ENCODE data around the gene CEACAM19.

DNA sequence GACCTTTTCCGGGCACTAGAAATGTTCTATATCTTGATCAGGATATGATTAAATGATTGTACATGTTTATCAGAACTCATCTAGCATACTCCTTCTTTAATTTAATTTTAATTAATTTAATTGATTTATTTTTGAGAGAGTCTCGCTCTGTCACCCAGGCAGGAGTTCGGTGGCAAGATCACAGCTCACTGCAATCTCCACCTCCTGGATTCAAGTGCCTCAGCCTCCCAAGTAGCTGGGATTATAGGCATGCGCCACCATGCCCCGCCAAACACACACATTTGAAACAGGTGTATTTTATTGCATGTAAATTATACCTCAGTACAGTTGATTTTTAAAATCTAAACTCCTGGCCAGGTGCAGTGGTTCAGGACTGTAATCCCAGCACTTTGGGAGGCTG, 59.8 kb downstream of the CEACAM19 start:
- TF ChIP-seq, protein P1, sequence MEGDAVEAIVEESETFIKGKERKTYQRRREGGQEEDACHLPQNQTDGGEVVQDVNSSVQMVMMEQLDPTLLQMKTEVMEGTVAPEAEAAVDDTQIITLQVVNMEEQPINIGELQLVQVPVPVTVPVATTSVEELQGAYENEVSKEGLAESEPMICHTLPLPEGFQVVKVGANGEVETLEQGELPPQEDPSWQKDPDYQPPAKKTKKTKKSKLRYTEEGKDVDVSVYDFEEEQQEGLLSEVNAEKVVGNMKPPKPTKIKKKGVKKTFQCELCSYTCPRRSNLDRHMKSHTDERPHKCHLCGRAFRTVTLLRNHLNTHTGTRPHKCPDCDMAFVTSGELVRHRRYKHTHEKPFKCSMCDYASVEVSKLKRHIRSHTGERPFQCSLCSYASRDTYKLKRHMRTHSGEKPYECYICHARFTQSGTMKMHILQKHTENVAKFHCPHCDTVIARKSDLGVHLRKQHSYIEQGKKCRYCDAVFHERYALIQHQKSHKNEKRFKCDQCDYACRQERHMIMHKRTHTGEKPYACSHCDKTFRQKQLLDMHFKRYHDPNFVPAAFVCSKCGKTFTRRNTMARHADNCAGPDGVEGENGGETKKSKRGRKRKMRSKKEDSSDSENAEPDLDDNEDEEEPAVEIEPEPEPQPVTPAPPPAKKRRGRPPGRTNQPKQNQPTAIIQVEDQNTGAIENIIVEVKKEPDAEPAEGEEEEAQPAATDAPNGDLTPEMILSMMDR (IDR thresholded peaks at IDR 0.05) = no peak
- TF ChIP-seq EP300 (IDR thresholded peaks at IDR 0.05) = no peak
